NCI-H82 treated with DMSO at 0.1 percent for 48 hours (cell line): ENCODE measurements around the gene PCDHA9.
"Not testable (repeated sequence)": the region's sequence is repeated elsewhere in the genome, so short reads cannot be mapped to it uniquely, and the experiment has no call there.

ENCODE experiments used
- DNase-seq: peaks from one replicate; lab custom pipeline; 2025; ENCODE audit not compliant: unreplicated experiment; lab: John Stamatoyannopoulos, UW

Gene PCDHA9

DNA sequence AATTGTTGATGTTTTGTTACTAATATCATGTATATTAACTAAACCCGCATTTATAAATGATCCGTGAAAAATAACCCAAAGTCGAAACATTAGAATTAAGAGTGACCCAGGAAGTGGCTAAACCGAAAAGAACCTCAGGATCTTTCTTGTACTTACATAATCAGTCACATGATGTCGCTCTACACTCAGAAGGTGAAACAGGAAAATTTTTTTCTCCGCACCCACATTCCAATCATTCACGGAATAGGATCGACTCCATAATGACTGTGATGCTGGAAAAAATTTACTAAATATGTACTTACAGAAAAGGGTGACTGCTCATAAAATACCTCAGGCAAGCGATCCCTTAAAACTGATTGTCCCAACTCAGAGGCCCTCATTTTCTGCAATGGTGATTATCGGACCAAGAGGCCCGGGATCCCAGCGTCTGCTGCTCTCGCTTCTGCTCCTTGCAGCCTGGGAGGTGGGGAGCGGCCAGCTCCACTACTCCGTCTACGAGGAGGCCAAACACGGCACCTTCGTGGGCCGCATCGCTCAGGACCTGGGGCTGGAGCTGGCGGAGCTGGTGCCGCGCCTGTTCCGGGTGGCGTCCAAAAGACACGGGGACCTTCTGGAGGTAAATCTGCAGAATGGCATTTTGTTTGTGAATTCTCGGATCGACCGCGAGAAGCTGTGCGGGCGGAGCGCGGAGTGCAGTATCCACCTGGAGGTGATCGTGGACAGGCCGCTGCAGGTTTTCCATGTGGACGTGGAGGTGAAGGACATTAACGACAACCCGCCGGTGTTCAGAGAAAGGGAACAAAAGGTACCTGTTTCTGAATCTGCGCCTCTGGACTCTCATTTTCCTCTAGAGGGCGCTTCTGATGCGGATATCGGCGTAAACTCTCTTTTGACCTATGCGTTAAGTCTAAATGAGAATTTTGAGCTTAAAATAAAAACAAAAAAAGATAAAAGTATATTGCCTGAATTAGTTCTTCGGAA, 27.2 kb downstream of the PCDHA9 start, which contains the start of gene PCDHA12:
Gene PCDHA12 (plus strand): TSS at position 224 of the 981 bp plus-strand sequence. CDS start 165 bp downstream, at position 389.
- DNase-seq, result no peak

DNA sequence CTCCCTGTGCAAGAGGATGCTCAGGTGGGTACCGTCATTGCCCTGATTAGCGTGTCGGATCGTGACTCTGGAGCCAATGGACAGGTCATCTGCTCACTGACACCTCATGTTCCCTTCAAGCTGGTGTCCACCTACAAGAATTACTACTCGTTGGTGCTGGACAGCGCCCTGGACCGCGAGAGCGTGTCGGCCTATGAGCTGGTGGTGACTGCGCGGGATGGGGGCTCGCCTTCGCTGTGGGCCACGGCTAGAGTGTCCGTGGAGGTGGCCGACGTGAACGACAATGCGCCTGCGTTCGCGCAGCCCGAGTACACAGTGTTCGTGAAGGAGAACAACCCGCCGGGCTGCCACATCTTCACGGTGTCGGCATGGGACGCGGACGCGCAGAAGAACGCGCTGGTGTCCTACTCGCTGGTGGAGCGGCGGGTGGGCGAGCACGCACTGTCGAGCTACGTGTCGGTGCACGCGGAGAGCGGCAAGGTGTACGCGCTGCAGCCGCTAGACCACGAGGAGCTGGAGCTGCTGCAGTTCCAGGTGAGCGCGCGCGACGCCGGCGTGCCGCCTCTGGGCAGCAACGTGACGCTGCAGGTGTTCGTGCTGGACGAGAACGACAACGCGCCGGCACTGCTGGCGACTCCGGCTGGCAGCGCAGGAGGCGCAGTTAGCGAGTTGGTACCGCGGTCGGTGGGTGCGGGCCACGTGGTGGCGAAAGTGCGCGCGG, 28.5 kb downstream of the PCDHA9 start:
- DNase-seq, result not testable (repeated sequence)

DNA sequence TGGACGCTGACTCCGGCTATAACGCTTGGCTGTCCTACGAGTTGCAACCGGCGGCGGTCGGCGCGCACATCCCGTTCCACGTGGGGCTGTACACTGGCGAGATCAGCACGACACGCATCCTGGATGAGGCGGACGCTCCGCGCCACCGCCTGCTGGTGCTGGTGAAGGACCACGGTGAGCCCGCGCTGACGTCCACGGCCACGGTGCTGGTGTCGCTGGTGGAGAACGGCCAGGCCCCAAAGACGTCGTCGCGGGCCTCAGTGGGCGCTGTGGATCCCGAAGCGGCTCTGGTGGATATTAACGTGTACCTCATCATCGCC, 29.0 kb downstream of the PCDHA9 start:
- DNase-seq, result no peak

DNA sequence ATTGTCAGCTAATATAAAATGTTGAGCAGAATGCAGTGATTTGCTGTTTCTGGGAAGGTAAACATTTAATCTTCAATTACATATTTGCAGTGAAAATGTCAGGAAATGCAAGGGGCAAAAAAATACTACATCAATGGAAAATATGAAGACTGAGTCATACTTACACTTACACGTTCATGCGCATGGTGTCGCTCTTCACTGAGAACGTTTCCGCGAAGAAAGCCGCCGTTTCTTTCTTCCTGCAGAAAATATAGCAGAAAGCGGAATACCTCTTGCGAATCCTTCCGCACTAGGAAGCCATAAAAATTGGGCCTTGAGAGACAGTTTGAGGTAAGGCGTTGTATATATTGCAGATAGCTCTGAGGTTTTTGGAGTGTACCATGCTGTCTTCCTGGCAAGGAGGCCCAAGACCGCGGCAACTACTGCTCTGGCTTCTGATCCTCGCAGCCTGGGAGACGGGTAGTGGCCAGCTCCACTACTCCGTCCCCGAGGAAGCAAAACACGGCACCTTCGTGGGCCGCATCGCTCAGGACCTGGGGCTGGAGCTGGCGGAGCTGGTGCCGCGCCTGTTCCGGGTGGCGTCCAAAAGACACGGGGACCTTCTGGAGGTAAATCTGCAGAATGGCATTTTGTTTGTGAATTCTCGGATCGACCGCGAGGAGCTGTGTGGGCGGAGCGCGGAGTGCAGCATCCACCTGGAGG, 33.9 kb downstream of the PCDHA9 start, which contains the start of gene PCDHA13:
Gene PCDHA13 (plus strand): TSS at position 236 of the 702 bp plus-strand sequence. CDS start 145 bp downstream, at position 381.
- DNase-seq, result no peak

DNA sequence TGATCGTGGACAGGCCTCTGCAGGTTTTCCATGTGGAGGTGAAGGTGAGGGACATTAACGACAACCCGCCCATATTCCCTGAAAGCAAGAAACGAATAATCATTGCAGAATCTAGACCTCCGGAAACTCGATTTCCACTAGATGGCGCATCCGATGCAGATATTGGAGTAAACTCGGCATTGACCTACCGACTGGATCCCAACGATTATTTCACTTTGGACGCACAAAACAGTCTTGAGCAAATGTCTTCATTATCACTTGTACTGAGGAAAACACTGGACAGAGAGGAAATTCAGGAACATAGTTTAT, 34.4 kb downstream of the PCDHA9 start:
- no peak for DNase-seq

DNA sequence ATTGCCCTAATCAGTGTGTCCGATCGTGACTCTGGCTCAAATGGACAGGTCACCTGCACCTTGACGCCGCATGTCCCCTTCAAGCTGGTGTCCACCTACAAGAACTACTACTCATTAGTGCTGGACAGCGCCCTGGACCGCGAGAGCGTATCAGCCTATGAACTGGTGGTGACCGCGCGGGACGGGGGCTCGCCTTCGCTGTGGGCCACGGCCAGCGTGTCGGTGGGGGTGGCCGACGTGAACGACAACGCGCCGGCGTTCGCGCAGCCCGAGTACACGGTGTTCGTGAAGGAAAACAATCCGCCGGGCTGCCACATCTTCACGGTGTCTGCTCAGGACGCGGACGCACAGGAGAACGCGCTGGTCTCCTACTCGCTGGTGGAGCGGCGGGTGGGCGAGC, 35.2 kb downstream of the PCDHA9 start:
- DNase-seq, result no peak

DNA sequence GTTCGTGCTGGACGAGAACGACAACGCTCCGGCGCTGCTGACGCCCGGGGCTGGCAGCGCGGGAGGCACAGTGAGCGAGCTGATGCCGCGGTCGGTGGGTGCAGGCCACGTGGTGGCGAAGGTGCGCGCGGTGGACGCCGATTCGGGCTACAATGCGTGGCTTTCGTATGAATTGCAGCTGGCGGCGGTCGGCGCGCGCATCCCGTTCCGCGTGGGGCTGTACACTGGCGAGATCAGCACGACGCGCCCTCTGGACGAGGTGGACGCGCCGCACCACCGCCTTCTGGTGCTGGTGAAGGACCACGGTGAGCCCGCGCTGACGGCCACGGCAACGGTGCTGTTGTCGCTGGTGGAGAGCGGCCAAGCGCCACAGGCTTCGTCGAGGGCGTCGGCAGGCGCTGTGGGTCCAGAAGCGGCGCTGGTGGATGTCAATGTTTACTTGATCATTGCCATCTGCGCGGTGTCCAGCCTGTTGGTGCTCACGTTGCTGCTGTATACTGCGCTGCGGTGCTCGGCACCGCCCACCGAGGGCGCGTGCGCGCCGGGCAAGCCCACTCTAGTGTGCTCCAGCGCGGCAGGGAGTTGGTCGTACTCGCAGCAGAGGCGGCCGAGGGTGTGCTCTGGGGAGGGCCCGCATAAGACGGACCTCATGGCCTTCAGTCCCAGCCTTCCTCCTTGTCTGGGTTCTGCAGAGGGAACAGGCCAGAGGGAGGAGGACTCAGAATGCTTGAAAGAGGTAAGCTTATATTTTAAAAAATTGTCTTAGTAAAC, 35.9 kb downstream of the PCDHA9 start:
- no peak for DNase-seq
